Activated CD8-positive, alpha-beta memory T cell treated with anti-CD3 and anti-CD28 coated beads, Interleukin-2, amount 50 U/mL, for 1 hour (primary cell): Measurements from ENCODE around the gene KCNJ5.
"Not testable (repeated sequence)": the region's sequence is repeated elsewhere in the genome, so short reads cannot be mapped to it uniquely, and the experiment has no call there.

Experiments used
- DNase-seq: peaks from one replicate; pipeline ENCODE4 v3.0.0-alpha.2; 2020; ENCODE audit errors: extremely low read depth

Gene KCNJ5

DNA sequence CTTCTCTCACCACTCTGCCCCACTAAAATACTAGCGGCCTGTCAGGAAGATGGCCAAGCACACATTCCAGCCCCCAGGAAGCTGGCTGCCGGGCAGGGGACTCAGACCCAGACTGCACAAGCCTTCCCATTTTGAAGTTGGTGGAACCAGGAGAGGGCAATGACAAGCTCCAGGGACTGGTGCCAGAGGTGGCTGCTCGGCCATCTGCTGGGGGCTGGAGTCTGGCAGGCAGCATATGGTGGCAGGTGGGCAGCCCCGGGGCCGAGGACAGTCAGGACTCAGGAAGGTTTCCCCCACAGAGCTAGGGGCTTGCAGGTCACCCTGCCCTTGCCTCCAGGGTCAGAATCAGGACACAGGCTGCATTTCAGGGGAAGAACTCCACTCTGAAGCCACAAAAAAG is 22.6 kb downstream of the KCNJ5 start:
- DNase-seq: no peak

- DNase-seq: no peak
Observed at GRCh38 chr11:128914216-128915148, 23.3 kb downstream of the KCNJ5 start.

DNA sequence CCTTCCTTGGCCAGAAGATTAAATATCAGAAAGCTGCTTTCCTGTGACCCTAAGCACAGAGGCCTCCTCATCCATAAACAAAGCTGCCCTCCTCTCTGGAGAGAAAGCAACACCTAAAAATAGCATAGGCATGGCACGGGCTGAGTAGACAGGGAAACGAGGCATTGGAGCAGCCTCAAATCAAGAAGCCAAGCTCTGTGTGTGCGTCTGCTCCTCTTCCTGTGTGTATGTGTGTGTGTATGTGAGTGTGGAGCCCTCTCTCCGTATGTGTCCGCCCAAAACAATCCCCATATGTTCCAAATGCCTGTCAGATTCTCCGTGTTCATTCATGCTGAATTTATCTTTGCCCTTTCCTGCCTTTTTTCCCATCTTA is 24.0 kb downstream of the KCNJ5 start:
- DNase-seq: no peak

GRCh38 chr11:128916037-128916572 is 24.9 kb downstream of the KCNJ5 start:
- no peak for DNase-seq

DNA sequence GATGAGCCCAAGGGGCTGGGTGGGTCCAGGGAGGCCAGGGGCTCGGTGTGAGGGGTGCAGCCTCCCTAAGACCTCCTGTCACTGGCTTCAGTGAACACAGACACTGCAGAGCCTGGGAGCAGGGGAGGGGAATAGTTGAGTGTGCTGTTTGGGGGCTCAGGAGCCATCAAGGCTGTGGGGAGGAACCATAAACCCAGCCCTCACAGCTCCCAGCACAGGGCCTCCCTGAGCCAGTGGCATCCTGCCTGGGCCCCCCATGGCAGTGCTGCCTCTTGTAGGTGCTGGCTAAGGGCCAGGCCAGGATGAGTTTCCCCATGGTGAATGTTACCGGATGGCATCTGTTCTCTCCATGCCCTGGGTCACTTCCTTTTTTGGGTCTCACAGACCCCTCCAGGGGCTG is 25.5 kb downstream of the KCNJ5 start:
- DNase-seq: no peak

GRCh38 chr11:128917144-128917724 is 26.1 kb downstream of the KCNJ5 start:
- DNase-seq: no peak

GRCh38 chr11:128919216-128919615 is 28.1 kb downstream of the KCNJ5 start:
- no peak for DNase-seq

DNA sequence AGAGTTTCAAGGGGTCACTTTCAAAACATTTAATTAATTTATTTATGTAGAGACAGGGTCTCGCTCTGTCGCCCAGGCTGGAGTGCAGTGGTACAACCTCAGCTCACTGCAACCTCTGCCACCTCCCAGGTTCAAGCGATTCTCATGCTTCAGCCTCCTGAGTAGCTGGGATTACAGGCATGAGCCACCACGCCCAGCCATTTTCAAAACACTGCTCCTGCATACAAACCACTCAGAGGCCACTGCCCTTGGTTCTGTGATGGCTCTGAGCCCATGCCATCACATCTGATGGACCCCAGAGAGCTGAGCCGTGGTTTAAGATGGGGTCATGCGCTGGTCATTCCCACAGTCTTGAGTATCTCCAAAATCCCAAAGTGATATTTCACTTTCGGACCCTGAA is 28.5 kb downstream of the KCNJ5 start:
- DNase-seq: not testable (repeated sequence)

DNA sequence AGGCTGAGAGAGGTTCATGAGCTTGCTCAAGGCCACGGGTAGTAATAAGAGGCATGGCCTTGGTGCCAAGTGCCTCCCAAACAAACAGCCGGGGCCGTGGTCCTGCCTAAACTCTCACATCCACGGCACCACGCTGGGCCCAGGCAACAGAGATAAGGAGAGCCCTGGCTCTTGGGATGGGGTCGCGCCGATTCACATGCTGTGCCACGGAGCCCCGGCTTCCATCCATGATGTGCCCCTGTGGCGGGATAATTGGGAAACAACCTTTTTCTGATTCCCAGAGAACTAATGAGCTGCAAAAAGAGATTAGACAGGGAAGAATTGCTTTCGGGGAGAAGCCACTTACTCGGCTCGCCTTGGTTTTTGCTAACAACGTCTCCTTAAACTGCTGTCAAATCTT is 29.5 kb downstream of the KCNJ5 start:
- no peak for DNase-seq

DNA sequence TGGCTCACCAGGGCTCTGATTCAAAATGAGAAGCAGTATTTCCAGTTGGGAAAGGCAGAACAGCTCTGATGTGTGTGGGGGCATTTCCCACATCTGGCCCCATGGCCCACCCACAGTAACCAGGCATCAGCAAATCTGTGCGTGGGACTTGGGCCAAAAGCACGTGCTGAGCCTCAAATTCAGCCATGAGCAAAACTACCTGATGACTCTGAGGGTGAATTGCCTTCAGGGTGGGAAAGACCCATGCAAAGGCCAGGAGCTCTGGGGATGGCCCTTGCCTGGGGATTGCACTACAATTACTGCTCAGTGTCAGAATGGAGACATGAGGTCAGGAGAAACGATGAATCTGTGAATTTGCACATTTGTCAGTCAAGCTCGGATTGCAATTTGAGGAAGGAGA is 30.6 kb downstream of the KCNJ5 start:
- DNase-seq: no peak

DNA sequence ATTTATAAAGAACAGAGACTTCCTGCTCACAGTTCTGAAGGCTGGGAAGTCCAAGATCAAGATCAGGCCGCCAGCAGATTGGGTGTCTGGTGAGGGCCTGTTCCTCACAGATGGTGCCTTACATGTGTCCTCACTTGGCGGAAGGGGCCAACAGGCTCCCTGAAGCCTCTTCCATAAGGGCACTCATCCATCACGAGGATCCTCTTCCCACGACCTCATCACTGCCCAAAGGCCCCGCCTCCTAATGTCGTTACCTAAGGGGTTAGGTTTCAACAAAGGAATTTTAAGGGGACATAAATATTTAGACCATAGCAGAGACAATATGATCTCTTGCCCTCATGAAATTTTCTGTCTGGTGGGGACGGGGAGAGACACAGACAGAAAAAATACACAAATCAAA is 32.9 kb downstream of the KCNJ5 start:
- no peak for DNase-seq

- DNase-seq: no peak
Observed at GRCh38 chr11:128924510-128925249, 33.5 kb downstream of the KCNJ5 start.

- no peak for DNase-seq
Observed at GRCh38 chr11:128925250-128925600, 34.1 kb downstream of the KCNJ5 start.

GRCh38 chr11:128926000-128926399 is 34.8 kb downstream of the KCNJ5 start:
- DNase-seq: no peak

DNA sequence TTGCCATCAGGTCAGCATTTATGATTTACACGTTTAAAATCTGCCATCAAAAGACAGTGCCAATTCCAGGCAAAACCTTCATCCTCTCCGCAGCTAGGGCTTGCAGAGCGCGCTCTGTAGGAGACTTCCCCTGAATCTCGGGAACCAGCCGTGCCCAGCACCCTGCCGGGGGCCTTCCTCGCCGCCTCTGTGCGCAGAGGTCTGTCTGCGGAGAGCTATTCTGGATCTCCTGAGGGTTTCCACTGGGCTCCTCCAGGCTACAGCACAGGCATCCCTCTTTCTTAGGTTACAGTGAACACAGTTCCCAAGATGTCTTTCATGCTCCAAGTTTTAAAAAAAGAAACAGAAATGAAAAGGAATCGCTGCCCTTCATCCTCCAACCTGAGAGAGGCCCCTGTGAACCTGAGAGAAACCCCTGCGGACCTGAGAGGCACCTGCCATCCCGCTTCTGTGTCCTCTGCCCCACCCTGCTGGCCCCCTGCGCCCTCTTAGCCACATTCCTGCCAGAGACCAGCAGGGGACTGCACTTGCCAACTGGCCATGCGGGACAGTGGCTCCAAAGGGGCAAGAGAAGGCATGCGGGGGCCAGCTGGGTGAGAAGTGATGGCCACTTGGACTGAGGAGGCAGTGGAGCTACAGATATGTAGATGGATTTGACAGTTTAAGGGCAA is 35.4 kb downstream of the KCNJ5 start:
- DNase-seq: no peak

DNA sequence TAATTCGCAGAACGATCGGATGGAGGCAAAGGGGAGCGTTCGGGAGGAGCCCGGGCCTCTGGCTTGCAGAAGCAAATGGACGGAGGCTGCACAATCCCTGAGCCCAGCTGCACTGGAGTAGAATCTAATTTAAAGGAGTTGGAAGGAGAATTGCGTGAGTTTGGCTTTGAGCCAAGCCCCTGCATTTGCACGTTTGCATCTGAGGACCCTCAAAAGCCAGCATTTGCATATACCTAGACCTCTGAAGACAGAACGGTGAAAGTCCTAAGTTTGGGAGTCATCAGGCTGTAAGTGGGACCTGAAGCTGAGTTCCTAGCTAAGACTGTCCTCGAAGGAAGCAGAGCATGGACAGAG is 35.9 kb downstream of the KCNJ5 start:
- DNase-seq: no peak

DNA sequence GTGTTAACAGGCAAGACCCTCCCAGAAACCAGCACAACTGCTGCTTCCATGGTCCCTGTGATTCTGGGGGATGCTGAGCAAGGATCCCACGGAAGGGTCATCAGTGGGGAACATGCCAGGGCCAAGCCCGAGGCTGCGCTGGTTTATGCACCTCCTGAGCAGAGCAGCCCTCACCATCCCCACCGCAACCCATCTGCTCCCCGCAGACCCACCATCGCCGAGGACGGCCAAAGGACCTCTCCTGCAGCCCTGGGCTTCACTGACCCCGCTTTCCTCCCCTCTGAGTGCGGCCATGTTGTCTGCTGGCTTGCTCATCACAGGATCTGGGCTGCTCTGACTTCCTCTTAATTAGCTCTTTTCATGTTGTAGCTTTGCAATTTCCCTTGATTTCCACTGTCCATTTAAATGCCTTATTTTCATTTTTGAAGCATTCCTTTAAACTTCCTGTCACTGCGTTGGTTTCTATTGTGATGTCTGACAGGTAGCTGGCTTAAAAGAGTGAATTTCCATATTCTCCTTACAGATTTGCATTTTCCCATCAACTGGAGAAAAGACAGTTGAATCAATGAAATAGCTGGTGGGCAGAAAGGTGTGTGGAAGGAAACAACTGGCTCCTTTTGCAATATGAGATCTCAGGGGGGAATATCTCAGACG is 36.7 kb downstream of the KCNJ5 start:
- DNase-seq: no peak

GRCh38 chr11:128928400-128928799 is 37.2 kb downstream of the KCNJ5 start:
- no peak for DNase-seq

- no peak for DNase-seq
Observed at GRCh38 chr11:128929468-128929867, 38.3 kb downstream of the KCNJ5 start.

GRCh38 chr11:128929991-128930390 is 38.8 kb downstream of the KCNJ5 start:
- no peak for DNase-seq

- no peak for DNase-seq
Observed at GRCh38 chr11:128931066-128931465, 39.9 kb downstream of the KCNJ5 start.

DNA sequence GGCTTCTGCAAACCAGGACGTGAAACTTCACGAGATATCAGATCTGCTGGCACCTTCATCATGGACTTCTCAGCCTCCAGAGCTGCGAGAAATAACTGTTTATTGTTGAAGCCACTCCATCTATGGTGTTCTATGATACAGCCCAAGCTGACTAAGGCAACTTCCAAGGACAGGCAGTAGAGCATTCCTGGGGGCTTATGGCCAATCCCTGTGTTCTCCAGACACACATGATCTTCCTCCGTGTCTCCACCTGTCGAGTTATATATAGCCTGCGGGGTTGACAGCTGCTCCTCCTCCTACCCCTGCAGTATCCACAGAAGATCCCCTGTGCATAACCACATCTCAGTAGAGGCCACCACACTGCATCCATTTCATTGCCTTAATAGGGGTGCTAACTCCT is 40.5 kb downstream of the KCNJ5 start:
- no peak for DNase-seq
